ENCODE results near the gene VPS45.
A peak's percentile ranks its signal among the peaks of the same experiment; 100 is the strongest.

Gene VPS45
- 24.6 to 26.5 (median 25.8) reads per million in 3 donors for total RNA-seq

- H3K27ac ChIP-seq (ENCODE audit: insufficient read depth, low read length, poor library complexity, severe bottlenecking): peak within 1 kb of the TSS; percentile 71
- H3K27me3 ChIP-seq (replicated peaks; ENCODE audit: control insufficient read depth, insufficient read depth, low read length, poor library complexity, severe bottlenecking): no peaks in the 10 kb centered on the region
- no peaks in the 10 kb centered on the region for H3K9me3 ChIP-seq (ENCODE audit: control insufficient read depth, low read length)
- peak within 1 kb of the TSS; percentile 76 for H3K4me3 ChIP-seq (ENCODE audit: insufficient read depth, low read depth, low read length, poor library complexity, severe bottlenecking)
- H3K4me1 ChIP-seq (ENCODE audit: control insufficient read depth, insufficient read depth, low read length, poor library complexity, severe bottlenecking): no peaks in the 10 kb centered on the region
- DNase-seq: peak; percentile 54 to 64 (median 59)
- H3K36me3 ChIP-seq (ENCODE audit: control insufficient read depth, insufficient read depth, low read length): no peaks in the 10 kb centered on the region
Observed at GRCh38 chr1:150067184-150068108, at the start of gene VPS45. Gene VPS45 (plus strand): TSS chr1:150067776. CDS start chr1:150067858, 82 bp downstream.

- Histone ChIP-seq H3K4me1 (ENCODE audit: control insufficient read depth, insufficient read depth, low read length, poor library complexity, severe bottlenecking) (no peaks in the 10 kb centered on the region), H3K9me3 (ENCODE audit: control insufficient read depth, low read length) (no peaks in the 10 kb centered on the region), H3K4me3 (ENCODE audit: insufficient read depth, low read depth, low read length, poor library complexity, severe bottlenecking) (no peak overlapping the region), H3K36me3 (ENCODE audit: control insufficient read depth, insufficient read depth, low read length) (no peaks in the 10 kb centered on the region), H3K27ac (ENCODE audit: insufficient read depth, low read length, poor library complexity, severe bottlenecking) (no peak overlapping the region), H3K27me3 (replicated peaks; ENCODE audit: control insufficient read depth, insufficient read depth, low read length, poor library complexity, severe bottlenecking) (no peaks in the 10 kb centered on the region)
- DNase-seq: no peak
Observed at GRCh38 chr1:150018165-150018564, 49.4 kb upstream of the VPS45 start.

- no peak overlapping the region for H3K4me3 ChIP-seq (ENCODE audit: insufficient read depth, low read depth, low read length, poor library complexity, severe bottlenecking)
- H3K4me1 ChIP-seq (ENCODE audit: control insufficient read depth, insufficient read depth, low read length, poor library complexity, severe bottlenecking): no peaks in the 10 kb centered on the region
- H3K9me3 ChIP-seq (ENCODE audit: control insufficient read depth, low read length): no peaks in the 10 kb centered on the region
- H3K27me3 ChIP-seq (replicated peaks; ENCODE audit: control insufficient read depth, insufficient read depth, low read length, poor library complexity, severe bottlenecking): no peaks in the 10 kb centered on the region
- no peak overlapping the region for H3K27ac ChIP-seq (ENCODE audit: insufficient read depth, low read length, poor library complexity, severe bottlenecking)
- H3K36me3 ChIP-seq (ENCODE audit: control insufficient read depth, insufficient read depth, low read length): no peaks in the 10 kb centered on the region
- no peak for DNase-seq
Observed at GRCh38 chr1:150020711-150021110, 46.9 kb upstream of the VPS45 start.

GRCh38 chr1:150021191-150021694 lies 46.3 kb upstream of the VPS45 start:
- no peaks in the 10 kb centered on the region for H3K9me3 ChIP-seq (ENCODE audit: control insufficient read depth, low read length)
- no peak for DNase-seq
- H3K27me3 ChIP-seq (replicated peaks; ENCODE audit: control insufficient read depth, insufficient read depth, low read length, poor library complexity, severe bottlenecking): no peaks in the 10 kb centered on the region
- H3K36me3 ChIP-seq (ENCODE audit: control insufficient read depth, insufficient read depth, low read length): no peaks in the 10 kb centered on the region
- H3K4me1 ChIP-seq (ENCODE audit: control insufficient read depth, insufficient read depth, low read length, poor library complexity, severe bottlenecking): no peaks in the 10 kb centered on the region
- no peak overlapping the region for H3K4me3 ChIP-seq (ENCODE audit: insufficient read depth, low read depth, low read length, poor library complexity, severe bottlenecking)
- H3K27ac ChIP-seq (ENCODE audit: insufficient read depth, low read length, poor library complexity, severe bottlenecking): no peak overlapping the region

GRCh38 chr1:150022357-150022756 lies 45.2 kb upstream of the VPS45 start:
- DNase-seq: no peak
- Histone ChIP-seq H3K9me3 (ENCODE audit: control insufficient read depth, low read length) (no peaks in the 10 kb centered on the region), H3K27me3 (replicated peaks; ENCODE audit: control insufficient read depth, insufficient read depth, low read length, poor library complexity, severe bottlenecking) (no peaks in the 10 kb centered on the region), H3K4me3 (ENCODE audit: insufficient read depth, low read depth, low read length, poor library complexity, severe bottlenecking) (no peak overlapping the region), H3K27ac (ENCODE audit: insufficient read depth, low read length, poor library complexity, severe bottlenecking) (no peak overlapping the region), H3K4me1 (ENCODE audit: control insufficient read depth, insufficient read depth, low read length, poor library complexity, severe bottlenecking) (no peaks in the 10 kb centered on the region), H3K36me3 (ENCODE audit: control insufficient read depth, insufficient read depth, low read length) (no peaks in the 10 kb centered on the region)

- Histone ChIP-seq H3K27ac (ENCODE audit: insufficient read depth, low read length, poor library complexity, severe bottlenecking) (no peak overlapping the region), H3K4me3 (ENCODE audit: insufficient read depth, low read depth, low read length, poor library complexity, severe bottlenecking) (no peak overlapping the region), H3K27me3 (replicated peaks; ENCODE audit: control insufficient read depth, insufficient read depth, low read length, poor library complexity, severe bottlenecking) (no peaks in the 10 kb centered on the region), H3K36me3 (ENCODE audit: control insufficient read depth, insufficient read depth, low read length) (no peaks in the 10 kb centered on the region), H3K9me3 (ENCODE audit: control insufficient read depth, low read length) (no peaks in the 10 kb centered on the region), H3K4me1 (ENCODE audit: control insufficient read depth, insufficient read depth, low read length, poor library complexity, severe bottlenecking) (no peaks in the 10 kb centered on the region)
- no peak for DNase-seq
Observed at GRCh38 chr1:150024156-150024555, 43.4 kb upstream of the VPS45 start.

GRCh38 chr1:150028322-150028721 lies 39.3 kb upstream of the VPS45 start:
- DNase-seq: no peak
- Histone ChIP-seq H3K4me1 (ENCODE audit: control insufficient read depth, insufficient read depth, low read length, poor library complexity, severe bottlenecking) (no peaks in the 10 kb centered on the region), H3K27me3 (replicated peaks; ENCODE audit: control insufficient read depth, insufficient read depth, low read length, poor library complexity, severe bottlenecking) (no peaks in the 10 kb centered on the region), H3K4me3 (ENCODE audit: insufficient read depth, low read depth, low read length, poor library complexity, severe bottlenecking) (no peak overlapping the region), H3K9me3 (ENCODE audit: control insufficient read depth, low read length) (no peaks in the 10 kb centered on the region), H3K27ac (ENCODE audit: insufficient read depth, low read length, poor library complexity, severe bottlenecking) (no peak overlapping the region), H3K36me3 (ENCODE audit: control insufficient read depth, insufficient read depth, low read length) (no peaks in the 10 kb centered on the region)

GRCh38 chr1:150034336-150034735 lies 33.2 kb upstream of the VPS45 start:
- H3K27me3 ChIP-seq (replicated peaks; ENCODE audit: control insufficient read depth, insufficient read depth, low read length, poor library complexity, severe bottlenecking): no peaks in the 10 kb centered on the region
- no peaks in the 10 kb centered on the region for H3K4me1 ChIP-seq (ENCODE audit: control insufficient read depth, insufficient read depth, low read length, poor library complexity, severe bottlenecking)
- no peaks in the 10 kb centered on the region for H3K36me3 ChIP-seq (ENCODE audit: control insufficient read depth, insufficient read depth, low read length)
- no peak for DNase-seq
- H3K9me3 ChIP-seq (ENCODE audit: control insufficient read depth, low read length): no peaks in the 10 kb centered on the region
- H3K4me3 ChIP-seq (ENCODE audit: insufficient read depth, low read depth, low read length, poor library complexity, severe bottlenecking): no peak overlapping the region
- no peak overlapping the region for H3K27ac ChIP-seq (ENCODE audit: insufficient read depth, low read length, poor library complexity, severe bottlenecking)

GRCh38 chr1:150049926-150050325 lies 17.6 kb upstream of the VPS45 start:
- H3K27me3 ChIP-seq (replicated peaks; ENCODE audit: control insufficient read depth, insufficient read depth, low read length, poor library complexity, severe bottlenecking): no peaks in the 10 kb centered on the region
- H3K36me3 ChIP-seq (ENCODE audit: control insufficient read depth, insufficient read depth, low read length): no peaks in the 10 kb centered on the region
- H3K27ac ChIP-seq (ENCODE audit: insufficient read depth, low read length, poor library complexity, severe bottlenecking): no peak overlapping the region
- no peaks in the 10 kb centered on the region for H3K9me3 ChIP-seq (ENCODE audit: control insufficient read depth, low read length)
- no peak overlapping the region for H3K4me3 ChIP-seq (ENCODE audit: insufficient read depth, low read depth, low read length, poor library complexity, severe bottlenecking)
- no peak for DNase-seq
- H3K4me1 ChIP-seq (ENCODE audit: control insufficient read depth, insufficient read depth, low read length, poor library complexity, severe bottlenecking): no peaks in the 10 kb centered on the region

- no peaks in the 10 kb centered on the region for H3K36me3 ChIP-seq (ENCODE audit: control insufficient read depth, insufficient read depth, low read length)
- H3K4me3 ChIP-seq (ENCODE audit: insufficient read depth, low read depth, low read length, poor library complexity, severe bottlenecking): no peak overlapping the region
- no peaks in the 10 kb centered on the region for H3K9me3 ChIP-seq (ENCODE audit: control insufficient read depth, low read length)
- DNase-seq: no peak
- H3K27me3 ChIP-seq (replicated peaks; ENCODE audit: control insufficient read depth, insufficient read depth, low read length, poor library complexity, severe bottlenecking): no peaks in the 10 kb centered on the region
- H3K27ac ChIP-seq (ENCODE audit: insufficient read depth, low read length, poor library complexity, severe bottlenecking): no peak overlapping the region
- no peaks in the 10 kb centered on the region for H3K4me1 ChIP-seq (ENCODE audit: control insufficient read depth, insufficient read depth, low read length, poor library complexity, severe bottlenecking)
Observed at GRCh38 chr1:150051089-150051373, 16.5 kb upstream of the VPS45 start.

Data from effector memory CD4-positive, alpha-beta T cell (primary cell).